Prostate gland (tissue), 2 donors: ENCODE data around the gene FSCN2. TPM values are rescaled to one million over a fixed set of nuclear protein-coding genes. Genes with fewer than 3 reads are reported as not detected.

Experiments
- DNase-seq: peaks from one replicate; pipeline ENCODE4 v3.0.0-alpha.2; 2019; ENCODE audit warnings: low spot score
- H3K27ac ChIP-seq, 2 donors: fragments of 200-600 bp; sonication (generic); 2 replicates each; pipeline ENCODE4 v1.5.1; 2017 to 2019
- H3K27me3 ChIP-seq: fragments of 200-600 bp; sonication (generic); replicated peaks from 2 replicates; pipeline ENCODE4 v1.5.1; 2019; ENCODE audit not compliant: insufficient read depth
- H3K36me3 ChIP-seq, 2 donors: fragments of 200-600 bp; sonication (generic); 1 replicate in 1 of 2; 2 replicates in 1 of 2; pipeline versions ENCODE4 v1.5.1 to v1.8.1; 2017 to 2019
- H3K4me1 ChIP-seq: fragments of 200-600 bp; sonication (generic); replicated peaks from 2 replicates; pipeline ENCODE4 v1.5.1; 2019
- H3K4me3 ChIP-seq, 2 donors: fragments of 200-600 bp; sonication (generic); 2 replicates each; pipeline ENCODE4 v1.5.1; 2017 to 2019
- H3K9me3 ChIP-seq: fragments of 200-600 bp; sonication (generic); 2 replicates; pipeline ENCODE4 v1.5.1; 2017
- CTCF ChIP-seq, 4 experiments: fragments of 200-600 bp in 2 of 4; fragments of 450-650 bp in 2 of 4; sonication (generic) in 2 of 4; IDR thresholded peaks; 1 replicate in 3 of 4; 2 replicates in 1 of 4; pipeline ENCODE4 v1.5.1; 2016 to 2019; ENCODE audit warnings: antibody characterized with exemption in 4 of 4, mild to moderate bottlenecking in 2 of 4, moderate library complexity in 2 of 4
- POLR2A ChIP-seq: fragments of 450-650 bp; IDR thresholded peaks from one replicate; pipeline ENCODE4 v1.6.1; 2016; ENCODE audit warnings: antibody characterized with exemption, mild to moderate bottlenecking
- POLR2AphosphoS5 ChIP-seq: sonication (generic); formaldehyde crosslinking; IDR thresholded peaks from one replicate; pipeline ENCODE4 v1.6.1; 2017; ENCODE audit warnings: antibody characterized with exemption
- WGBS: methylation state at CpG from one replicate; pipeline ENCODE4 v1.1.5; 2018; 5-methylcytosine and 5-hydroxymethylcytosine counted together
- intact Hi-C: fragments of 100-400 bp; cut with DNase I; formaldehyde crosslinking; loops from one replicate; pipeline ENCODE4 v1.14.2; 2022
- total RNA-seq, 2 donors: library from RNA; depleted of rRNA; stranded (reverse); fragments of >200 nt; gene quantifications; one replicate each; pipeline ENCODE4 v1.1.0, GENCODE V29; 2016

Gene FSCN2
- total RNA-seq, 2 donors from 2014 or later = 3.1 to 5.6 TPM

DNA sequence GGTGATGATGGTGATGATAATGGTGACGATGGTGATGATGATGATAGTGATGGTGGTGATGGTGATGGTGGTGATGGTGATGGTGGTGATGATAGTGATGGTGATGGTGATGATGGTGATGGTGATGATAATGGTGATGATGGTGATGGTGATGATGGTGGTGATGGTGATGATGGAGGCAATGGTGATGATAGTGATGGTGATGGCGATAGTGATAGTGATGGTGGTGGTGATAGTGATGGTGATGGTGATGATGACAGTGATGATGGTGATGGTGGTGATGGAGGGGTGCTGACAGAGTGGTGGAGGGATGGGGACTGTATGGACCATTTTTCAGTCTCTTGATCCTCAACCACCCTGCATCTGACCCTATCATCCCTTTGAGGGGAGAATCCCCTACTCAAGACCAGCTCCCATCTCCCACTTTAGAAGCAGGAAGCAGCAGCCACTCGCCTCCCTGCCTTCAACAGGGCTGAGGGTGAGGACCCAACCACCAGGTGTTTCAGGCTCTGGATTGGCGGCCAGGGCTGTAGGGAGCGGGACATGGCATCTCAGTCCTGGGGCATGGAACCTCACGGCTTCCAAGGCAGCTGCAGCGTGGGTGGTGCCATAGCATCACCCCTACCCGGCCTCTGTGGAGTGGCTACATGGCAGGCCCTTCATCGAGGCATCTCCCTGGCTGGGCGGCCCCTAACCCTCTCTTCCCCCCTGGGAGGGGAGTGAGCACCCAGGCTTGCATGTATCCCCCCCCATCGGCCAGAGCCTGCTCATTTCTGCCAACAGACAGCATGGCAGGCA lies 4.5 kb downstream of the FSCN2 start:
- TF ChIP-seq CTCF (IDR thresholded peaks at IDR 0.05) (no peak), POLR2A (no peak), POLR2AphosphoS5 (no peak)
- H3K9me3 ChIP-seq = no peaks in the 10 kb centered on the region
- no peaks in the 10 kb centered on the region for H3K36me3 ChIP-seq
- H3K27me3 ChIP-seq = peaks cover 4% of the 10 kb centered on the region
- intact Hi-C loops = no loop called here
- no peaks in the 10 kb centered on the region for H3K4me1 ChIP-seq
- 92% methylated on average over 11 of the region's 11 CpGs for WGBS
- no peak overlapping the region for H3K4me3 ChIP-seq
- no peak overlapping the region for H3K27ac ChIP-seq
- DNase-seq = no peak

- 66% methylated on average over 20 of the region's 21 CpGs for WGBS
- Histone ChIP-seq H3K36me3 (no peaks in the 10 kb centered on the region), H3K27ac (no peak overlapping the region), H3K9me3 (no peaks in the 10 kb centered on the region), H3K4me1 (no peaks in the 10 kb centered on the region), H3K4me3 (no peak overlapping the region), H3K27me3 (peaks cover 4% of the 10 kb centered on the region)
- TF ChIP-seq CTCF (IDR thresholded peaks at IDR 0.05) = no peak
- no peak for TF ChIP-seq POLR2AphosphoS5
- no peak for TF ChIP-seq POLR2A
- intact Hi-C loops = no loop called here
- no peak for DNase-seq
Measured at GRCh38 chr17:81533339-81534141, 5.4 kb downstream of the FSCN2 start.

DNA sequence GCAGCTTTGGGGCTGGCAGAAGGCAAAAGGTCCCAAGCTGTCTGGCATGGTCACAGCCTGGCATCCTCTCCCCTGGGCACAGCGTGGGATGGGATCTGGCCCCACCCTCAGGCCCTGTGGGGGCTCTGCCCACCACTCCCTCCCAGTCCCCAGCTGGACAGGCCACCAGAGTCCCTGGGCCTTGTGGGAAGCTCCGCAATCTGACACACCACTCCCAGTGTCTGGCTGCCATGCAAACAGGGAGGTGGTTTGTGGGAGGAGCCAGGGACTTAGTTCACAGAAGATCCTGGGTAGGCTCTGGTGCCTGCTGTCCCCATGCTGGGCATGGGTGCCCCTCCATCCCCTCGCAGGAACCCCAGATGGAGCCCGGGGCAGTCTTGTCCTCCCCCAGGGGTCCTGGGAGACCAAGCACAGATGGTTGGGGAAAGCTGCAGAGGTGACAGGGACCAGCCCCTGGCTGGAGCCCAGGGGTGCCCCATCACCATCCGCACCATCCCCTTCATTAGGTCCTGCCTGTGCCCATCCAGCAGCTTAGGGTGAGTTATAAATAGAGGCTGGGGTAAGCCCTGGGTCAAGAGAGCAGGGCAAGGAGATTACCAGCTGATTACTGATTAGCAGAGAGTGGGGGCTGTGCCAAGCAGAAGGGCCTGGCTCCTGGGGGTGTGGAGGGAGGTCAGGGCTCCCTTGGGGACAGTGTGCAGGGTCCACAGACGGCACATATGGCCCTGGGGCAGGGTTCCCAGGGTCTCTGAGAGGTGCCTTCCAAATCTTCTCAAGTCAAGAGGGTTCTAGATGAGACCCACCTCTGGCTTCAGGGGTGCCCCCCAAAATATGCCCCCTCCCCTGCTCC lies 6.2 kb downstream of the FSCN2 start:
- H3K9me3 ChIP-seq = no peaks in the 10 kb centered on the region
- H3K4me3 ChIP-seq = no peak overlapping the region
- DNase-seq = no peak
- H3K27ac ChIP-seq = no peak overlapping the region
- no peaks in the 10 kb centered on the region for H3K36me3 ChIP-seq
- intact Hi-C loops = no loop called here
- WGBS = 63% methylated on average over 6 of the region's 6 CpGs
- H3K27me3 ChIP-seq = peaks cover 4% of the 10 kb centered on the region
- TF ChIP-seq POLR2A (no peak), POLR2AphosphoS5 (no peak), CTCF (IDR thresholded peaks at IDR 0.05) (no peak)
- H3K4me1 ChIP-seq = no peaks in the 10 kb centered on the region

GRCh38 chr17:81535007-81535328 lies 6.8 kb downstream of the FSCN2 start:
- H3K4me1 ChIP-seq = no peaks in the 10 kb centered on the region
- no peak overlapping the region for H3K27ac ChIP-seq
- no peak for TF ChIP-seq POLR2A
- no peak for TF ChIP-seq POLR2AphosphoS5
- TF ChIP-seq CTCF (IDR thresholded peaks at IDR 0.05) = no peak
- DNase-seq = no peak
- no peaks in the 10 kb centered on the region for H3K9me3 ChIP-seq
- intact Hi-C loops = no loop called here
- peaks cover 4% of the 10 kb centered on the region for H3K27me3 ChIP-seq
- H3K36me3 ChIP-seq = peaks cover 0 to 3% of the 10 kb centered on the region in 2 donors
- 89% methylated on average over 5 of the region's 5 CpGs for WGBS
- no peak overlapping the region for H3K4me3 ChIP-seq
